OCI-LY1 (cell line): Measurements from ENCODE around the gene C8G.

Experiments
- EZH2 ChIP-seq: fragments of 200-600 bp; sonication (generic), shearing (Covaris generic); IDR thresholded peaks from 2 replicates; pipeline ENCODE4 v1.8.0; 2017; ENCODE audit warnings: borderline replicate concordance, mixed run types, mild to moderate bottlenecking, antibody characterized with exemption, low read length, moderate library complexity, mixed read lengths
- TF ChIP-seq, protein P1 (sequence below): fragments of 200-600 bp; sonication (generic), shearing (Covaris generic); IDR thresholded peaks from 2 replicates; pipeline ENCODE4 v1.5.1; 2017; ENCODE audit warnings: mild to moderate bottlenecking, antibody characterized with exemption, low read length, moderate library complexity, mixed read lengths

DNA sequence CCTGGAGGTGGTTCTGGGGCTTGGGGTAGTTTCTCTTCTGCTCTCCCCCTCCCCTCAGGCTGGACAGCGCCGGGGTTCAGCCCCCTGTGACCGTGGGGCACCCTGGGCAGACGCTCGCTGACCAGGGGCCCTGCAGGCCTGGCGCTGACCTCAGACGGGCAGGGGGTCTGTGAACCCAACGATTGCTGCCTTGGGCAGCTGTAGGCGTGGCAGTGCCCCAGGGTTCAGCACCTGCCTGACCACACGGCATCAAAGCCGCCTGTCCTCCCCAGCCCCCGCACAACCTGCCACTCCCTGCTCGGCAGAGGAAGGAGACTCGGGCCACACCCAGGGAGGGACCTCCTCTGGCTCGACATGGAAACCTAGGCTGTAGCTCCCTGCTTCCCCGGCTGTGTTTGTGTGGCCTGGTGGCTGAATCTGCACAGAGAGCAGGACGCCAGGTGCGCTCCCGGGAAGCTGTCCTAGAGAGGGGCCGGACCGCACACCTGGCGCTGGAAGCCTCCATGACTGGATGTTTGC lies 19.2 kb downstream of the C8G start:
- TF ChIP-seq, protein P1, sequence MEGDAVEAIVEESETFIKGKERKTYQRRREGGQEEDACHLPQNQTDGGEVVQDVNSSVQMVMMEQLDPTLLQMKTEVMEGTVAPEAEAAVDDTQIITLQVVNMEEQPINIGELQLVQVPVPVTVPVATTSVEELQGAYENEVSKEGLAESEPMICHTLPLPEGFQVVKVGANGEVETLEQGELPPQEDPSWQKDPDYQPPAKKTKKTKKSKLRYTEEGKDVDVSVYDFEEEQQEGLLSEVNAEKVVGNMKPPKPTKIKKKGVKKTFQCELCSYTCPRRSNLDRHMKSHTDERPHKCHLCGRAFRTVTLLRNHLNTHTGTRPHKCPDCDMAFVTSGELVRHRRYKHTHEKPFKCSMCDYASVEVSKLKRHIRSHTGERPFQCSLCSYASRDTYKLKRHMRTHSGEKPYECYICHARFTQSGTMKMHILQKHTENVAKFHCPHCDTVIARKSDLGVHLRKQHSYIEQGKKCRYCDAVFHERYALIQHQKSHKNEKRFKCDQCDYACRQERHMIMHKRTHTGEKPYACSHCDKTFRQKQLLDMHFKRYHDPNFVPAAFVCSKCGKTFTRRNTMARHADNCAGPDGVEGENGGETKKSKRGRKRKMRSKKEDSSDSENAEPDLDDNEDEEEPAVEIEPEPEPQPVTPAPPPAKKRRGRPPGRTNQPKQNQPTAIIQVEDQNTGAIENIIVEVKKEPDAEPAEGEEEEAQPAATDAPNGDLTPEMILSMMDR, result no peak
- no peak for TF ChIP-seq EZH2
